HEK293 (cell line): ENCODE results near the gene SHD.
"Not testable (repeated sequence)": the region's sequence is repeated elsewhere in the genome, so short reads cannot be mapped to it uniquely, and the experiment has no call there.

ENCODE experiments used
- CTCF ChIA-PET: fragments of 350-600 bp; formaldehyde crosslinking; extraction: SDS; loops from one replicate; lab custom pipeline; 2021; ENCODE audit warnings: antibody characterized with exemption; lab: Yijun Ruan, JAX
- POLR2A ChIA-PET: fragments of 300-600 bp; formaldehyde crosslinking; extraction: SDS; loops from one replicate; lab custom pipeline; 2020; ENCODE audit warnings: antibody characterized with exemption, inconsistent platforms; lab: Yijun Ruan, JAX
- H3K27ac ChIP-seq: fragments of 200-500 bp; sonication (Bioruptor generic); 2 replicates; pipeline ENCODE4 v1.5.1; 2014; ENCODE audit warnings: low read depth, low read length, control low read depth, inconsistent platforms; ENCODE audit errors: extremely low read depth
- H3K36me3 ChIP-seq, 2 experiments: fragments of 200-500 bp in 1 of 2; sonication (Bioruptor generic) in 1 of 2; 1 replicate in 1 of 2; 2 replicates in 1 of 2; pipeline ENCODE4 v1.5.1; 2014 to 2017; ENCODE audit warnings: inconsistent platforms in 2 of 2, low read length in 2 of 2; ENCODE audit not compliant: control insufficient read depth in 2 of 2, insufficient read depth in 1 of 2
- H3K4me1 ChIP-seq: fragments of 200-500 bp; sonication (Bioruptor generic); 2 replicates; pipeline ENCODE4 v1.5.1; 2014; ENCODE audit warnings: mild to moderate bottlenecking, low read length, inconsistent platforms; ENCODE audit not compliant: control insufficient read depth, insufficient read depth
- H3K4me3 ChIP-seq: 2 replicates; pipeline ENCODE4 v1.5.1; 2011; ENCODE audit warnings: low read depth, mild to moderate bottlenecking, control low read depth, low read length, moderate library complexity
- H3K9me3 ChIP-seq: fragments of 200-500 bp; sonication (Bioruptor generic); 2 replicates; pipeline ENCODE4 v1.5.1; 2014; ENCODE audit warnings: low read depth, low read length, inconsistent platforms; ENCODE audit not compliant: control insufficient read depth, insufficient read depth
- GFI1B ChIP-seq: fragments of 450-650 bp; formaldehyde crosslinking; IDR thresholded peaks from 2 replicates; pipeline ENCODE4 v1.5.1; 2016; ENCODE audit warnings: missing biosample characterization, missing genetic modification characterization
- REPIN1 ChIP-seq: fragments of 450-650 bp; formaldehyde crosslinking; IDR thresholded peaks from 2 replicates; pipeline ENCODE4 v1.5.1; 2017; ENCODE audit warnings: missing biosample characterization, missing genetic modification characterization, low read depth
- SCRT2 ChIP-seq: fragments of 450-650 bp; formaldehyde crosslinking; IDR thresholded peaks from 2 replicates; pipeline ENCODE4 v1.5.1; 2016; ENCODE audit warnings: missing biosample characterization, missing genetic modification characterization
- ZBTB21 ChIP-seq: fragments of 450-650 bp; formaldehyde crosslinking; IDR thresholded peaks from 2 replicates; pipeline ENCODE4 v1.5.1; 2017; ENCODE audit warnings: missing biosample characterization, missing genetic modification characterization
- ZNF121 ChIP-seq: fragments of 450-650 bp; formaldehyde crosslinking; IDR thresholded peaks from 2 replicates; pipeline ENCODE4 v1.5.1; 2016; ENCODE audit warnings: missing biosample characterization, missing genetic modification characterization
- ZNF133 ChIP-seq: fragments of 450-650 bp; formaldehyde crosslinking; IDR thresholded peaks from 2 replicates; pipeline ENCODE4 v1.5.1; 2016; ENCODE audit warnings: missing biosample characterization, missing genetic modification characterization
- ZNF155 ChIP-seq: fragments of 450-650 bp; formaldehyde crosslinking; IDR thresholded peaks from 2 replicates; pipeline ENCODE4 v1.5.1; 2016; ENCODE audit warnings: missing biosample characterization, missing genetic modification characterization
- ZNF37A ChIP-seq: fragments of 450-650 bp; IDR thresholded peaks from 2 replicates; pipeline ENCODE4 v1.5.1; 2018; ENCODE audit warnings: missing biosample characterization, missing genetic modification characterization
- ZNF391 ChIP-seq: fragments of 450-650 bp; formaldehyde crosslinking; IDR thresholded peaks from 2 replicates; pipeline ENCODE4 v1.5.1; 2016; ENCODE audit warnings: low read depth, missing biosample characterization, missing genetic modification characterization, borderline replicate concordance
- ZNF394 ChIP-seq: fragments of 450-650 bp; formaldehyde crosslinking; IDR thresholded peaks from 2 replicates; pipeline ENCODE4 v1.5.1; 2016; ENCODE audit warnings: missing biosample characterization, missing genetic modification characterization, mild to moderate bottlenecking, moderate library complexity, borderline replicate concordance
- ZNF426 ChIP-seq: fragments of 450-650 bp; formaldehyde crosslinking; IDR thresholded peaks from 2 replicates; pipeline ENCODE4 v1.5.1; 2017; ENCODE audit warnings: missing biosample characterization, missing genetic modification characterization, mild to moderate bottlenecking, inconsistent platforms, moderate library complexity
- ZNF510 ChIP-seq: fragments of 450-650 bp; formaldehyde crosslinking; IDR thresholded peaks from 2 replicates; pipeline ENCODE4 v1.5.1; 2018; ENCODE audit warnings: mild to moderate bottlenecking, missing genetic modification characterization, missing biosample characterization; ENCODE audit not compliant: insufficient replicate concordance
- ZNF514 ChIP-seq: fragments of 450-650 bp; formaldehyde crosslinking; IDR thresholded peaks from 2 replicates; pipeline ENCODE4 v1.5.1; 2016; ENCODE audit warnings: missing biosample characterization, missing genetic modification characterization
- ZNF549 ChIP-seq: fragments of 450-650 bp; IDR thresholded peaks from 2 replicates; pipeline ENCODE4 v1.5.1; 2018; ENCODE audit warnings: missing biosample characterization, missing genetic modification characterization, mild to moderate bottlenecking, inconsistent platforms, moderate library complexity
- ZNF610 ChIP-seq: fragments of 450-650 bp; formaldehyde crosslinking; IDR thresholded peaks from 2 replicates; pipeline ENCODE4 v1.5.1; 2016; ENCODE audit warnings: missing biosample characterization, missing genetic modification characterization, borderline replicate concordance
- ZNF621 ChIP-seq: fragments of 450-650 bp; formaldehyde crosslinking; IDR thresholded peaks from 2 replicates; pipeline ENCODE4 v1.5.1; 2017; ENCODE audit warnings: missing biosample characterization, missing genetic modification characterization
- ZNF654 ChIP-seq: fragments of 450-650 bp; formaldehyde crosslinking; IDR thresholded peaks from 2 replicates; pipeline ENCODE4 v1.5.1; 2016; ENCODE audit warnings: low read depth, missing biosample characterization, missing genetic modification characterization
- ZNF768 ChIP-seq: fragments of 450-650 bp; formaldehyde crosslinking; IDR thresholded peaks from 2 replicates; pipeline ENCODE4 v1.5.1; 2018; ENCODE audit warnings: missing biosample characterization, mild to moderate bottlenecking, missing genetic modification characterization
- ZNF830 ChIP-seq: fragments of 450-650 bp; IDR thresholded peaks from 2 replicates; pipeline ENCODE4 v1.5.0; 2018; ENCODE audit warnings: missing biosample characterization, missing genetic modification characterization, low read depth, mild to moderate bottlenecking, moderate library complexity
- TF ChIP-seq, protein P1 (sequence below): fragments of 450-650 bp; formaldehyde crosslinking; IDR thresholded peaks from 2 replicates; pipeline ENCODE4 v1.5.1; 2017; ENCODE audit warnings: missing biosample characterization, missing genetic modification characterization
- TF ChIP-seq, protein P2 (sequence below): fragments of 450-650 bp; formaldehyde crosslinking; IDR thresholded peaks from 2 replicates; pipeline ENCODE4 v1.5.1; 2016; ENCODE audit warnings: missing biosample characterization, missing genetic modification characterization

Gene SHD

DNA sequence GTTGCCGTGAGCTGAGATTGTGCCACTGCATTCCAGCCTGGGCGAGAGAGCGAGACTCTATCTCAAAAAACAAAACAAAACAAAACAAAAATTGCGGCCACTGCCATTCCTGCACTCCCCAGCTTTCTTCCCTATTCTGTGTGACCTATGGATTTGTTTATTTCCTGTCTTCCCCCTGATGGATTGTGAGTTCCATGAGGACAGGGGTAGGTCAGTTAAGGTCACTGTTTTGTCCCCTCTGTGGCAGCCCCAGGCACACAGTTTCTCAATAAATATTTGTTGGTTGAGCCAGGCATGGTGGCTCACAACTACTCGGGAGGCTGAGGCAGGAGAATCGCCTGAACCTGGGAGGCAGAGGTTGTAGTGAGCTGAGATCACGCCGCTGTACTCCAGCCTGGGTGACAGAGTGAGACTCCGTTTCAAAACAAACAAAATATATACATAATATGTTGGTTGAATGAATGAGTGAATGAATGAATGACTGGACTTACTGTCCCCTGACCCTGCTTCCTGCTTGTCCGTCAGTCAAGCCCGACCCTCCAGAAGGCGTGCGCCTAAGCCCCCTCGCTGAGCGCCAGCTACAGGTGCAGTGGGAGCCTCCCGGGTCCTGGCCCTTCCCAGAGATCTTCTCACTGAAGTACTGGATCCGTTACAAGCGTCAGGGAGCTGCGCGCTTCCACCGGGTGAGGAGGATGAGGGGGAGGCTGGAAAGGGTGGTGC is 44.8 kb upstream of the SHD start:
- no peaks in the 10 kb centered on the region for H3K4me1 ChIP-seq
- H3K36me3 ChIP-seq: no peaks in the 10 kb centered on the region
- no peak for TF ChIP-seq ZNF621 (tag by site-specific recombination)
- TF ChIP-seq SCRT2 (tag by site-specific recombination): peak; percentile 20; the same call in 1 of the 2 replicates
- H3K9me3 ChIP-seq: no peaks in the 10 kb centered on the region
- ChIA-PET POLR2A (no interaction called here), CTCF (interaction anchor here (0.6 to 3.2 kb wide), 13 partner anchors 13 to 420 kb away, joined by 3 to 13 read pairs (median 3); partner anchors contain the start of gene YJU2)
- no peak overlapping the region for H3K4me3 ChIP-seq
- H3K27ac ChIP-seq: no peak overlapping the region

DNA sequence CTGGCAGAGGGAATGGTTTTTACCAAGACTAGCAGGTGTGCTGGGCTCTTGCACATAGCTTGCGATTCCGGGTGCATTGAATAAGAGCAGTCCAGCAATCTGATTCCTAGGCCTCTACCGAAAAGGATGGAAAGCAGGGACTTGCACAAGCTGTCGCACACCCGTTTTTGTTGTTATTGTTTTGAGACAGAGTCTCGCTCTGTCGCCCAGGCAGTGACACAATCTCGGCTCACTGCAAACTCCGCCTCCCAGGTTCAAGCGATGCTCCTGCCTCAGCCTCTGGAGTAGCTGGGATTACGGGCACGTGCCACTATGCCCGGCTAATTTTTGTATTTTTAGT is 44.2 kb upstream of the SHD start:
- Histone ChIP-seq H3K9me3 (no peaks in the 10 kb centered on the region), H3K4me1 (no peaks in the 10 kb centered on the region), H3K27ac (no peak overlapping the region), H3K36me3 (no peaks in the 10 kb centered on the region), H3K4me3 (no peak overlapping the region)
- TF ChIP-seq ZNF394 (tag by site-specific recombination): peak; percentile 17; the same call in 1 of the 2 replicates
- TF ChIP-seq ZNF426 (tag by site-specific recombination): no peak
- CTCF ChIA-PET: interaction anchor here (0.6 to 3.2 kb wide), 5 partner anchors 12 to 186 kb away, joined by 3 to 13 read pairs (median 4); partner anchors contain the start of gene YJU2
- POLR2A ChIA-PET: no interaction called here

DNA sequence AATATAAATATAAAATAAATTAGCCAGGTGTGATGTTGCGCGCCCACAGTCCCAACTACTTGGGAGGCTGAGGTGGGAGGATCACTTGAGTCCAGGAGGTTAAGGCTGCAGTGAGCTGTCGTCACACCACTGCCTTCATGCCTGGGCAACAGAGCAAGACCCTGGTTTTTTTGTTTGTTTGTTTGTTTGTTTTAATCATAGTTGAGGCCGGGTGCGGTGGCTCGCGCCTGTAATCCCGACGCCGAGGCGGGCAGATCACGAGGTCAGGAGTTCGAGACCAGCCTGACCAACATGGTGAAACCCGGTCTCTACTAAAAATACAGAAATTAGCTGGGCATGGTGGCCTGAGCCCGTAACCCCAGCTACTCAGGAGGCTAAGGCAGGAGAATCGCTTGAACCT is 41.6 kb upstream of the SHD start:
- H3K27ac ChIP-seq, POLR2A ChIA-PET, H3K4me3 ChIP-seq, H3K36me3 ChIP-seq, H3K9me3 ChIP-seq, H3K4me1 ChIP-seq: not testable (repeated sequence)
- CTCF ChIA-PET: interaction anchor here (0.8 to 2.2 kb wide), 3 partner anchors 15 to 115 kb away, joined by 3 to 12 read pairs (median 5); no protein-coding TSS in a partner anchor
- TF ChIP-seq ZNF121 (tag by site-specific recombination): 0 out of 2 replicates have a peak, but pooled peaks have one; percentile 8

DNA sequence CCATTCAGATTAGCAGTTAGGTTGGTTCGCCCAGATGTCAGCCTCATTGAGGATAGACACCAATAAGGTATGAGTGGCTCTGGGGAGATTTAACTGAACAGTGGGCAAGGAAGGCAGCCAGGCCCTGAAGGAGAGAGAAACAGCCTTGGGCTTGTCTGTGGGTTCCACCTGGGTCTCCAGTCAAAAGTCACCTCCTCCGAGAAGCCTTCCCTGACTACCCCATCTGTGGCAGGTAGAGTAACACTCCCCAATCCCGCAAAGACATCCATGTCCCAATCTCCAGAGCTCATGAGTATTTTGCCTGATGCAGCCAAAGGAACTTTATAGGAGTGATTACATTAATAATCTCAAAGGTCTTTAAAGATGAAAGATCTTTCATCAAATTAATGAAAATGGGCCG is 40.2 kb upstream of the SHD start:
- CTCF ChIA-PET: interaction anchor here (0.6 kb wide), 2 partner anchors 13 kb away, joined by 3 read pairs; no protein-coding TSS in a partner anchor
- no peaks in the 10 kb centered on the region for H3K9me3 ChIP-seq
- TF ChIP-seq ZNF768 (tag by site-specific recombination): no peak
- no peak for TF ChIP-seq SCRT2 (tag by site-specific recombination)
- TF ChIP-seq ZNF510: no peak
- TF ChIP-seq, protein P1, sequence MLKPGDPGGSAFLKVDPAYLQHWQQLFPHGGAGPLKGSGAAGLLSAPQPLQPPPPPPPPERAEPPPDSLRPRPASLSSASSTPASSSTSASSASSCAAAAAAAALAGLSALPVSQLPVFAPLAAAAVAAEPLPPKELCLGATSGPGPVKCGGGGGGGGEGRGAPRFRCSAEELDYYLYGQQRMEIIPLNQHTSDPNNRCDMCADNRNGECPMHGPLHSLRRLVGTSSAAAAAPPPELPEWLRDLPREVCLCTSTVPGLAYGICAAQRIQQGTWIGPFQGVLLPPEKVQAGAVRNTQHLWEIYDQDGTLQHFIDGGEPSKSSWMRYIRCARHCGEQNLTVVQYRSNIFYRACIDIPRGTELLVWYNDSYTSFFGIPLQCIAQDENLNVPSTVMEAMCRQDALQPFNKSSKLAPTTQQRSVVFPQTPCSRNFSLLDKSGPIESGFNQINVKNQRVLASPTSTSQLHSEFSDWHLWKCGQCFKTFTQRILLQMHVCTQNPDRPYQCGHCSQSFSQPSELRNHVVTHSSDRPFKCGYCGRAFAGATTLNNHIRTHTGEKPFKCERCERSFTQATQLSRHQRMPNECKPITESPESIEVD: no peak
- TF ChIP-seq ZNF549: no peak
- TF ChIP-seq ZBTB21 (tag by site-specific recombination): no peak
- no peak for TF ChIP-seq ZNF391 (tag by site-specific recombination)
- no peak for TF ChIP-seq ZNF37A (tag by site-specific recombination)
- TF ChIP-seq REPIN1 (tag by site-specific recombination): no peak
- no peak for TF ChIP-seq GFI1B (tag by site-specific recombination)
- no peak for TF ChIP-seq ZNF155 (tag by site-specific recombination)
- TF ChIP-seq ZNF514 (tag by site-specific recombination): no peak
- TF ChIP-seq ZNF830 (tag by site-specific recombination): no peak
- no peak for TF ChIP-seq ZNF654
- TF ChIP-seq ZNF133 (tag by site-specific recombination): no peak
- TF ChIP-seq, protein P2, sequence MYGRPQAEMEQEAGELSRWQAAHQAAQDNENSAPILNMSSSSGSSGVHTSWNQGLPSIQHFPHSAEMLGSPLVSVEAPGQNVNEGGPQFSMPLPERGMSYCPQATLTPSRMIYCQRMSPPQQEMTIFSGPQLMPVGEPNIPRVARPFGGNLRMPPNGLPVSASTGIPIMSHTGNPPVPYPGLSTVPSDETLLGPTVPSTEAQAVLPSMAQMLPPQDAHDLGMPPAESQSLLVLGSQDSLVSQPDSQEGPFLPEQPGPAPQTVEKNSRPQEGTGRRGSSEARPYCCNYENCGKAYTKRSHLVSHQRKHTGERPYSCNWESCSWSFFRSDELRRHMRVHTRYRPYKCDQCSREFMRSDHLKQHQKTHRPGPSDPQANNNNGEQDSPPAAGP: no peak
- no peak for TF ChIP-seq ZNF610 (tag by site-specific recombination)

More for the DNA sequence above, 40.2 kb upstream of the SHD start:
- Histone ChIP-seq H3K27ac (no peak overlapping the region), H3K36me3 (no peaks in the 10 kb centered on the region), H3K4me1 (no peaks in the 10 kb centered on the region), H3K4me3 (no peak overlapping the region)
- POLR2A ChIA-PET: no interaction called here
